Tongue (tissue), 2 donors: ENCODE data around the gene MDP1. TPM values are rescaled to one million over a fixed set of nuclear protein-coding genes. Genes with fewer than 3 reads are reported as not detected.
"Not testable (repeated sequence)": the region's sequence is repeated elsewhere in the genome, so short reads cannot be mapped to it uniquely, and the experiment has no call there.

ENCODE experiments used
- DNase-seq: peaks from one replicate; pipeline ENCODE4 v3.0.0-alpha.2; 2015
- total RNA-seq: library from RNA; depleted of rRNA; stranded (reverse); fragments of >200 nt; gene quantifications from one replicate; pipeline ENCODE4 v1.2.3, GENCODE V29; 2014

Gene MDP1
- total RNA-seq, 1 donor from 2014 or later = 12.9 TPM

DNA sequence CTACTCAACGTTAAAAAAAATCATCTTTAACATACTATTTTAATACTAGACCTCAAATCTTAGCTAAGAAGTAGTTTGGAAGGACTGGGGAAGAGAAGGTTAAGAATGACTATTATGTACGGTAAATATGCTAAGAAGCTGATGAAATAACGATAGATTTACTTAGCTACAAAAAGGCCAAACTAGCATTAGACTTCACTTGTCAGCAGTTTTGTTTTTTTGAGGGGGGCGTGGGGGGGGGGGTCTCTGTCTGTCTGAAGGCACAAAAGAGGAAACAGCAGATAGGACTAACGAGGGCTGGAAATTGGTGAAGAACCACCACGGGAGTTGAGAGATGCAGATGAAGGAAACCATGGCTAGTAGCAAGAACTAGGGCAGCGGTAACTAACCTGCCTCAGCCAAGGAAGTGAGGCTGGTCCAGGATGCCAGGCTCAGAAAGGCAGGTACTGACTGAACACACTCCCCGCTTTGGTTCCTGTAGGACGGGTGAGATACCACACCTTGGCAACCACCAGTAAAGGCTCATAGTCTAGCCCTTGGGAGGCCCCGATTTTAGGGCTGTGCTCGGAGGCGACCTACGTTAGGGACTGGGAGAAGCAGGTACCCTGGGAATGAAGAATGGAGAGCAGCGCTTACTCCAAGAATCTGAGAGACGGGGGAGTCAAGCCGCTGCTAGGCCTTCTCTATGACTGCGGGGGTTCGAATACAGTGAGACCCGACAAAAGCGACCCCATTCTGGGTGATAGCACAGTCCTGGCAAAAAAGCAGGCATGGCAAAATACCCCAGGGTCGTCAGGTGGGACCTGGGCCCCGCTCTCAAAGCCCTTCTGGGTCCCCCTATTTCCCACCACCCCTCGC is 15.6 kb upstream of the MDP1 start:
- DNase-seq = no peak

DNA sequence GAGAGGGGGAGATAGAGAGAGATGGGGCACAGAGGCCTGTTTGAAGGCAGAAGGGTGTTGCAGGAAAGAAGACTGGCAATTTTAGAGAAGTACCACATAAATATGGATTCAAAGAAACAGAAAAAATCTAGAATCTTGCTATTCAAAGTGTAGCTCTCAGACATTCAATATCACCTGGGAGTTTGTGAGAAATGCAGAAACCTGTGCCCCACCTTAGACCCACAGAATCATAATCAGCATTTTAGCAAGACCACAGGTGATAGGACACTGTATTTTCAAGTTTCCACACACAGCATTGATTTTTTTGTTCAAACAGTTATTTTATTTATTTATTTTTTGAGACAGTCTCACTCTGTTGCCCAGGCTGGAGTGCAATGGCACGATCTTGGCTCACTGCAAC is 13.0 kb upstream of the MDP1 start:
- no peak for DNase-seq

DNA sequence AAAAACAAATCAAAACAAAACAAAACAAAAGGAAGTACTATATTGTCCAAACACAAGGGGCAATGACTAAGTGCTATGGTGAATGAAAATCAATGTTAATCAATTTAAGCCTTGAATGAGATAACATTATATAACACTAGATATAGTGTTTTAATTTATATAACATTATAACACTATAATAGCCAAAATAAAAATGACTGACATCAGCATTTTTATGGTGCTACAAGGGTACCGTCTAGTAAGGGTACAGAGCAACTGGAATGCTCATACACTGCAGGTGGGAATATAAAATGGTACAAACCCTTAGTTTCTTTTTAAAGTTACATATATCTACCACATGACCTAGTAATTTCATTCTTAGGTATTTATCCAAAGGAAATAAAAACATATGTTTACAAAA is 10.6 kb upstream of the MDP1 start:
- no peak for DNase-seq

DNA sequence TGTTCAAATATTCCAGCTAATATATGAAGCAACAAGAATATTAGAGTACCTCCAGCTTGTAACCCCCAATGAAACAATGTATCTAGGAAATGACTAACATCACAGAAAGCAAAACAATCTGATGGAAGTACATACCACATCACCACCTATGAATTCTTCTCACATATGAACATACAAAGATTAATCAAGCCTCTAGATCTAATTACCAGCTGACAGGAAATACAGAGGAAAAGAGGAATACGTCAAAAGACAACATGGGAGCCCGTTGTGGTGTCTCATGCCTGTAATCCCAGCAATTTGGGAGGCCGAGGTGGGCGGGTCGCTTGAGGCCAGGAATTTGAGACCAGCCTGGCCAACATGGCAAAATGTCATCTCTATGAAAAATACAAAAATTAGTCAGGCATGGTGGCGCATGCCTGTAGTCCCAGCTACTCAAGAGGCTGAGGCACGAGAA is 8.8 kb upstream of the MDP1 start:
- DNase-seq = no peak

DNA sequence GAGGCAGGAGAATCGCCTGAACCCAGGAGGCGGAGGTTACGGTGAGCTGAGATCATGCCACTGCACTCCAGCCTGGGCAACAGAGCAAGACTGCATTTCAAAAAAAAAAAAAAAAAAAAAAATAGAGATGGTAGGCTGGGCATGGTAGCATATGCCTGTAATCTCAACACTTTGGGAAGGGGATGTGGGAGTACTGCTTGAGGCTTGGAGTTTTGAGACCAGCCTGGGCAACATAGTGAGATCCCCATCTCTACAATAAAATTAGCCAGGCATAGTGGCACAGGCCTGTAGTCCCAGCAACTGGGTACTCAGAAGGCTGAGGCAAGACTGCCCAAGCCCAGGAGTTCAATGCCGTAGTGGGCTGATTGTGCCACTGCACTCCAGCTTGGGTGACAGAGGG is 7.1 kb upstream of the MDP1 start:
- DNase-seq = not testable (repeated sequence)

DNA sequence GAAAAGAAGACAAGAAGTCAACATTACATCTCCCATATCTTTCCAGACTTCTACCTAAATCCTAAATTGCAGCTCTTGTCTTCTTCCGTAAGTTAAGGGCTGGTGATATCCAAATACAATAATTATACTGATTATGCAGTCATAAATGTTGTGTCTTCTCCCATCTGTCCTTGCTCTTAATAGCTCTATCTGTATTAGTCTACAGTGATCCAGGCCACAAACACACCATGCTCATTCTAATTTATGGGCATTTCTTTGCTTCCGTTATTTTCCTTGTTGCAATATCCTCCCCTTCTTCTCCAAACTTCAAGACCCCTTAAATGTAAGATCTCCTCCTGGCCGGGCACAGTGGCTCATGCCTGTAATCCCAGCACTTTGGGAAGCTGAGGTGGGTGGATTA is 3.7 kb upstream of the MDP1 start:
- no peak for DNase-seq

DNA sequence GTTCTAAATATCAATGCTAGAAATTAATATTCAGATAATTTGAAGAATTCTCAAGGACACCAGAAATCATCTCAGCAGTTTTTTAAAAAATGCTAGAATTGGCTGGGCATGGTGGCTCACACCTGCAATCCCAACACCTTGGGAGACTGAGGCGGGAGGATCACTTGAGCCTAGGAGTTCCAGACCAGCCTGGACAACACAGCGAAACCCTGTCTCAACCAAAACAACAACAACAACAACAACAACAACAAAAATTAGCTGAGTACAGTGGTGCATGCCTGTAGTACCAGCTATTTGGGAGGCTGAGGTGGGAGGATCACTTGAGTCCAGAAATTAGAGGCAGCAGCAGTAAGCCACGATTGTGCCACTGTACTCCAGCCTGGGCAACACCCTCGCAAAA is 3.2 kb upstream of the MDP1 start:
- no peak for DNase-seq

DNA sequence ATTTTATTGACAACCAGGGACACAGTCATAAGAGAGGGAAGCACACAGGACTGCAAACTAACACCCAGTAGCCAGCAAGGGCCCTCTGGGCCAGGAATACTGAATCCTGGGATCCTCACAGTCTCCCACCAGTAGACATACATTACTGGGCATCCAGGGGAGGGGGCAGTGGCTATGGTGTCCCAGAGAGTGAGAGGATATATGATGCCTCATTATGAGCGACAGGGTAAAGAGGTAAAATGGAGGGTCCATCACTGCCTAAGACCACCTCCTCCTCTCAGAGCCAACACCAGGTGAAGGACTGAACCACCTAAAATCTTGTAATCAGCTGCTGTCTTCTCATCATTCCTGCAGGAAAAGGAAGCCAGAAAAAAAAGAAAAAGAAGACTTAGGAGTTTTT is 1.0 kb upstream of the MDP1 start:
- not testable (repeated sequence) for DNase-seq

DNA sequence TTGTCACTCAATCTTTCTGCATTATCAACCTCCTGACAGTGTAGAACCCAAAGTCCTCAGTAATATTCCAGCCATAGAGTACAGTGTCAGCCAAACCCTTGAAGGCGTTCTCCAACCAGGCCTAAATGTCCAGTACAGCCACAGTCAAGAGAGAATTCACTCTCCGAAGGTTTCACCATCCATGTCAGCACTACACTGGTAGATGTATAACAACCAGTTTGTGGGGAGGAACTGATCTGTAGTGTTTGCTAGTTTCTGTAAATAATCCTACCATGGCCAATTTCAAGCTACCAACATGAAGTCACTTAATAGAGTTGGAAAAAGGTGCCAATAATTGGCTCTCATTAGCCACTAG is 456 bp upstream of the MDP1 start:
- DNase-seq = no peak

DNA sequence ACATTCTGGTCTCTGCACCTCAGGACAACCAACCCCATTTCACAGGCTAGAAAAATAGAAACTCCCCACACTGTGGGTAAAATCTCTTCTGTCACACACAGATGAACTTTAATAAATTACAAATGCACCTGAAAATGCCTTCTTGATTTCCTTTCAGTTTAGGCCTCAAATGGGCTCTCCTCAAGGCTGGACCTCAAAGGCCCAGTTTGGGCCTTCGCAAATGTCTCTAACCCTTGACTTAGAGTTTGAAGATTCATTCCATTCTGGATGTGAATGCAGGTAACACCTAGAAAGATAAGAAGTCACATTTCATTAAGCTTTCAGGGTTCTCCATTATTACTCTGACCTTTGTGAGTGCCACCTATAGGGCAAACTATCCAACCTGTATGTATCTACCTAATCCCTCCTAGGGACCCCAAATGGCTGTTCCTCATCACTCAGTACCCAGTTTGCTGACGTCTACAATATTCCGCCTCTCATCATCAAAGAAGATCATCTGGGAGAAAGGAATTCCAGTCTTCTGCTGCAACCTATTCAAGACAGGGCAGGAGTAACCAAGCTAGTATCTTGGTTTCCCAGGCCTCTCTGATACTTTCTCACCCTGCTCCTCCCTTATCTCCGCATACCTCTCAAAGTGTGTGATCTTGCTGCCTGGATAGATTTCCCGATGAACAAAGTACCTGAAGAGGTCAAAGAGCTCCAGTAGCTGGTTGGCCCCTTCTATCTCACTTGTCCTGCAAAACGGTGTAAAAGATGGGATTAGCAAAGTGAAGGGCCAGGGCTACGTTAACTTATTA is 1.8 kb downstream of the MDP1 start:
- no peak for DNase-seq

DNA sequence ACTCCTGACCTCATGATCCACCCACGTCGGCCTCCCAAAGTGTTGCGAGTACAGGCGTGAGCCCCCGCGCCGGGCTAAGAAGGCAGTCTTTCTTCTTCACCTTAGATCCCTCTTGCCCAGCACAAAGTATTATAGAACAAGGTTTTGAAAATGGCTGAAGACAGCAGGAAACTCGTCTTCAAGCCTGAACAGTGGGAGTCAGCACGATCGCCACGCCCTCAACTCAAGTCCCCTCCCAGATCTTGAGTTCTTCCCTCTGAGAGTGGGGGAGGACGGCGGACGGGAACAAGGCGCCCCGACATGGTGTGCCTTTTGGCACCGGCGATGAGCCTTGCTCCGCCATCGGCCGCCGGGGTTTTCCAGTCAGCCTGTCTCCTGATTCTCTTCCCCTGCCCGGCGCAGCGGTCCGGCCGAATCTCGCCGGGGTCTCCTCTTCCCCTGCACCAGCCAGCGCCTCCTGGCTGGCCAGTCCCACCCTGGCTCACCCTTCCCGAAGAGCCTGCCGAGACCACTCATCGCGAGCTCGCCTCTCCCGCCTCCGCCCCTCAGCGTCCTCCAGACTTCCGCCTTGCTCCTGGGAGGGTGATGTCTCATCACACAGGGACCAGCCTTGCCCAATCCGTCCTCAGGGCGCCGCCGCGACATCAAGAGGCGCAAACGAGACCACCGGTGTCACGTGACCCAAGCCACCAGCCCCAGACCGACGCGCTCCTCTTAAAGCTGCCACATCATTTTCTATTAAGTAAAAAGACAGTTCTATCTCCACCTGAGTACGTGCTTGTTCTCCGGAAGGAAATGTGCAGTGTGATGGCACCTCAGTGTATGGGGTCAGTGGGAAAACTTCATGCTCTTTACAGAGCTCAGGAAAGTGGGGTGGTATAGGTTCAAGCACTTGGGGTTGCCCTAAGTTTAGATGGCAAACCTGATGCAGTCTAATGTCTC is 2.7 kb downstream of the MDP1 start, which contains the start of gene CHMP4A:
CHMP4A (minus strand) TSS at position 565 of the 942 bp plus-strand sequence; CDS start at position 516, 49 bp downstream.
- DNase-seq = peak; percentile 99

DNA sequence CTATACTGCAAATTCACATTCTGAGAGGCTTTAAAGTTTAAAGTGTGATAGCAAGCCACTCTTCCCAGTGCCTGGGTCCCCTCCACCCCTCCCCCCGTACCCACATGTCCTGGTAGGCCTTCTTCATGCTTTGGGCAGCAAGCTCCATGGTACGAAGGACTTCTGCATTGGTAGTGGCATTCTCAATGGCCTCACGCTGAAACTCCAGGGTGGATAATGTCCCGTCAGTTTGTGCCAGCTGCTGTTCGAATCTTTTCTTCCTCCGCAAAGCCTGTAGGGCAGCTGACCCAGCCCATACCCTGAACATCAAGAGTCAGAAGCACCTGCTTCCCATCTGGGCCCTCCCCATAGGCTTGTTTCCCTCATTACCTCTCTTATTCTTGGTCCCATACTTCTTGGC is 4.6 kb downstream of the MDP1 start:
- DNase-seq = no peak

DNA sequence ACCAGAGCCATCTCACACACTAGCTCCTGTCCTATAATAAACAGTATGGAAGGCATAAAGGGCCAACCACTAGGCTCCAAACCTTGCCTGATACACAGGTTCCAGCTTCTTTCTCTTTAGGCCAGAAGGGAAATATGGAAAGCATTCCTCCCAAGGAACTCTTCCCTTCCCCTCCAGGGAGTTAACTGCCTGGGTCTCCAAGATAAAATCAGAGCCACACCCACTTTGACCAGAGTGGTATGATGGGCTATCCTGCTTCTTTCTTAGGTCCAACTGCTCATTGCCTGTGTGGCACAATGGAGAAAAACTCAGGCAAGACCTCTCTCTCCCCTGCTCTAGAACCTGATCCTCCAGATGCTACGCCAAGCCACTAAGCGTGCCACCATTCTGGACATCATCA is 8.2 kb downstream of the MDP1 start:
- no peak for DNase-seq

DNA sequence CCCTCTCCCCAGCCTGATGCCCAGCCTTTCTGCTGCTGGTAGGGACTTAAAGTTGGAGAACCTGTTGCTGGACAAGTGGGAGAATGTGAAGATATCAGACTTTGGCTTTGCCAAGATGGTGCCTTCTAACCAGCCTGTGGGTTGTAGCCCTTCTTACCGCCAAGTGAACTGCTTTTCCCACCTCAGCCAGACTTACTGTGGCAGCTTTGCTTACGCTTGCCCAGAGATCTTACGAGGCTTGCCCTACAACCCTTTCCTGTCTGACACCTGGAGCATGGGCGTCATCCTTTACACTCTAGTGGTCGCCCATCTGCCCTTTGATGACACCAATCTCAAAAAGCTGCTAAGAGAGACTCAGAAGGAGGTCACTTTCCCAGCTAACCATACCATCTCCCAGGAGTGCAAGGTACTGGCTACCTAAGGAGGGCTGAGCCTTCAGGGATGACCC is 8.7 kb downstream of the MDP1 start:
- no peak for DNase-seq

DNA sequence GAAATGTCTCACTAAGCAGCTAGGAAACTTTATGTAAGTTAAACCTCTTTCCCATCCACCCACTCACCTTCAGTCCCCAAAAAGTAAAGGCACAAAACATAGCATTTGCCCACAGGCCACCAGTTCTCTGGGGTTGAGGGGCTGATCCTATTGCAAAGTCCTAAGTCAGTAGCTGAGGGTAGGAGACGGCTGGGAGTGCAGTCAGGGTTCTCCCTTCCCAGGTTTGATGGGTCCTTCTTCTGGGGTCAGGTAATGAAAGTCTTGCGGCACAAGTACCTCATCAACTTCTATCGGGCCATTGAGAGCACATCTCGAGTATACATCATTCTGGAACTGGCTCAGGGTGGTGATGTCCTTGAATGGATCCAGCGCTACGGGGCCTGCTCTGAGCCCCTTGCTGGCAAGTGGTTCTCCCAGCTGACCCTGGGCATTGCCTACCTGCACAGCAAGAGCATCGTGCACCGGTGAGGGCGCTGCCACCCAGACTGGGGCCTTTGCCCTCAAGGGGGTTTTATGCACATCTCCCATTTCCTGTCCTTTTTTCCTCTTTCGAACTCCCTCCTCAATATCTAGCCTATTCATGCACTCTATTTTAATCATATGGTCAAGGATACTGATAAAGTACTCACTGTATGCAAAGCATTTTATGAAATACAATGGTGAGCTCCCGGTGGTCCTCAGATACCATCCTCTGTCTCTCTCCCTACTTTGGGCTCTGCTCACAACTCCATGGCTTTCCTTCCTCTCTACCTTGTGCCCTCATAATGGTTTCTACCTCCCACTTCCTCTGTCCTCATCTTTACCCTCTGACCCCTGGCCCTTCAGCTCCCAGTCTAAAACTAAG is 9.4 kb downstream of the MDP1 start:
- DNase-seq = no peak

DNA sequence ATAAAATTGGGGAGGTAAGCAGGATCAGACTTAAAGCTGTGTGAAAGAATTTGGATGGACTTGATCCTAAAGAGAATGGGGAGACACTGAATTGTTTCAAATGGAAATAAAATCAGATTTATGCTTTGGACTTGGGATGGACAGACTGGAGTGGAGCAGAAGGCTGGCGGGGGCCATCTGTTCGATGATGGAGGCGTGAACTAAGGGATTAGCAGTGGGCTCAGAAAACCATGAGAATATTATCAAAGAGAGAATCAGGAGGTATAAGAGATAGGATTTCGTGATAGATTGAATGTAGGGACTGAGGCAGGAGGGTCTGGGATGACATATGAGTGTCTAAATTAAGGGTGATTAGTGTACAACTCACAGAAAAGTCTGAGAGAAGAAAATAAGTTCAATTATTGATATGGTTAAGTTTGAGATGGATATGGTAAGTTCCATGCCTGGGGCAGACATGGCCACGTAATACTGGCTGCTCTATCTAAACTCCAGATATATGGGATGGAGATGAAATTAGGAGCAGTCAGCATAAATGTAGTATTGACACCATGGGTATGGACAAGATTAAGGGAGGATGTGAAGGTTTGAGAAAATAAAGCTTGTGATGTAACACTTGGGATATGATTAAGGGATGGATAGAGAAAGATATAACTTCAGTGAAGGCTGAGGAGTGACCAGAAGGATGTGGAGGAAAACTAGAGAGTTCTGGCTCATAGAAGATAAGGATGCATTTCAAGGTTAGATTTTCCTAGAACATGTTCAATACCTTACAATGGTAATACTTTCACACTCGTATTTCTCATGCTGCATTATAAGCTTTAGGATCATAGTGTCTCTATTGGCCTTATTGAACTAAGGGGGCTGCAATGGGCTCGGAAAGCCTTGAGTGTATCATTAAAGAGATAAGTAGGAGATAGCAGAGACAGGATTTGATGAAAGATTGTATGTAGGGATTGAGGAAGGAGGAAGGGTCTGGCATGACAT is 11.4 kb downstream of the MDP1 start:
- no peak for DNase-seq

DNA sequence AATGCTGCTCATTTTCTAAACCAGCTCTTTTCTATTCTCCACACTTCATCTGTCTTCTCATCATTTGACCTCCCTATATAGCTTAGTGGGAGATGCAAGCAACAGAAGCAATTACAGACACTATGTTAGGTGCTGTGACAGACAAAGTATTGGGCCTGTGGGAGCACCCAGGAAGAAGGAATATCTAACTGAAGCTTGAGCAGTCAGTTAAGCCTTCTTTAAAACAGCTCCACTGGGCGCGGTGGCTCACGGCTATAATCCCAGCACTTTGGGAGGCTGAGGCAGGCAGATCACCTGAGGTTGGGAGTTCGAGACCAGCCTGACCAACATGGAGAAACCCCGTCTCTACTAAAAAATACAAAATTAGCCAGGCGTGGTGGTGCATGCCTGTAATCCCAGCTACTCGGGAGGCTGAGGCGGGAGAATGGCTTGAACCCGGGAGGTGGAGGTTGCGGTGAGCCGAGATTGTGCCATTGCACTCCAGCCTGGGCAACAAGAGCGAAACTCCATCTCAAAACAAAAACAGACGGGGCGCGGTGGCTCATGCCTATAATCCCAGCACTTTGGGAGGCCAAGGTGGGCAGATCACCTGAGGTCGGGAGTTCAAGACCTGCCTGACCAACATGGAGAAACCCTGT is 12.5 kb downstream of the MDP1 start:
- DNase-seq = not testable (repeated sequence)

DNA sequence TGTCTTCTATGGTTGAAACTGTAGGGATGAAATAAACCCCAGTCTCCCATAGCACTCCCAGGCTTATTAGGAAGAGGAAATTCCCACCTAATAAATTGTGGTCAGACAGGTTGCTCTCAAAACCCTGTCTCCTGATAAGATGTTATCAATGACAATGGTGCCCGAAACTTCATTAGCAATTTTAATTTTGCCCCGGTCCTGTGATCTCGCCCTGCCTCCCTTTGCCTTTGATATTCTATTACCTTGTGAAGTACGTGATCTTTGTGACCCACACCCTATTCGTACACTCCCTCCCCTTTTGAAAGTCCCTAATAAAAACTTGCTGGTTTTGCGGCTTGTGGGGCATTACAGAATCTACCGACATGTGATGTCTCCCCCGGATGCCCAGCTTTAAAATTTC is 13.3 kb downstream of the MDP1 start:
- DNase-seq = not testable (repeated sequence)

DNA sequence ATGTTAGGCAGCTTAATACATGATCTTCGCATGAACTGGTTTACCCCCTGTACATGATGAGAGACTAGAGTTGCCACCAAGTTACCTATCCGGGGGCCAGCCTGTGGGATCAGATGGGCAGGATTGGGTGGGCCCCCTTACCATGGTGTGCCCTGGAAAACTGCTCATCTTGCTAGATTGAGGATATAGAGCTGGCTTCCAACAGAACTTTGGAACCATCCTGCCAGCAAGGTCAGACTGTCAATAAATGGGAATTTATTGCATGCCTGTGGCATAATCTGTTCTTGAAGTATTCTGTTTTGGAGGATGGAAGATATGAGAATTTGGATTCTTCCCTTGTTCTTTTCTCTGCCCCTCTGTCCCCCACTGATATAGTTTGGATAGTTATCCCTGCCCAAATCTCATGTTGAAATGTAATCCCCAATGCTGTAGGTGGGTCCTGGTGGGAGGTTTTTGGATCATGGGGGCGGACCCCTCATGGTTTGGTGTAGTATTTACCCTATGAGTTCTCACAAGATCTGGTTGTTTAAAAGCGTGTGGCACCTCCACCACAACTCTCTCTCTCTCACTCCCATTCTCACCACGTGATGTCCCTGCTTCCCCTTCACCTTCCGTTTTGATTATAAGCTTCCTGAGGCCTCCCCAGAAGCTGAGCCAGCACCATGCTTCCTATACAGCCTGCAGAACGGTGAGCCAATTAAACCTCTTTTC is 16.9 kb downstream of the MDP1 start:
- DNase-seq = no peak
